Mesenchymal stem cell (in vitro differentiated cells and primary cell): ENCODE results near the gene NDFIP1.
A peak's percentile ranks its signal among the peaks of the same experiment; 100 is the strongest.

ENCODE experiments used
- DNase-seq: peaks from one replicate; pipeline ENCODE4 v3.0.0-alpha.2; 2013
- H2AFZ ChIP-seq: one replicate; pipeline ENCODE4 v1.6.1; 2013; ENCODE audit warnings: low read depth, mild to moderate bottlenecking, control low read depth, inconsistent platforms, low read length, moderate library complexity
- H2AK5ac ChIP-seq: 2 replicates; pipeline ENCODE4 v1.6.1; 2013; ENCODE audit warnings: low read length, moderate library complexity, mild to moderate bottlenecking, inconsistent platforms; ENCODE audit not compliant: severe bottlenecking
- H2BK120ac ChIP-seq: one replicate; pipeline ENCODE4 v1.6.1; 2013; ENCODE audit warnings: low read depth, mild to moderate bottlenecking, inconsistent platforms, low read length, moderate library complexity
- H2BK12ac ChIP-seq, 2 experiments: one replicate each; pipeline ENCODE4 v1.6.1; 2013; ENCODE audit warnings: inconsistent platforms in 2 of 2, low read length in 2 of 2, mild to moderate bottlenecking in 2 of 2, moderate library complexity in 2 of 2, control low read depth in 1 of 2
- H2BK15ac ChIP-seq: one replicate; pipeline ENCODE4 v1.6.1; 2013; ENCODE audit warnings: mild to moderate bottlenecking, low read depth, inconsistent platforms; ENCODE audit not compliant: poor library complexity, severe bottlenecking
- H2BK5ac ChIP-seq: 2 replicates; pipeline ENCODE4 v1.6.1; 2013; ENCODE audit warnings: low read depth, mild to moderate bottlenecking, low read length, control low read depth, inconsistent platforms; ENCODE audit not compliant: poor library complexity, severe bottlenecking
- H3K14ac ChIP-seq, 2 experiments: one replicate each; pipeline ENCODE4 v1.6.1; 2013; ENCODE audit warnings: inconsistent platforms in 2 of 2, low read length in 2 of 2, control low read depth in 1 of 2, mild to moderate bottlenecking in 1 of 2, moderate library complexity in 1 of 2
- H3K18ac ChIP-seq, 2 experiments: one replicate each; pipeline ENCODE4 v1.6.1; 2013; ENCODE audit warnings: inconsistent platforms in 2 of 2, low read length in 2 of 2, control low read depth in 1 of 2, low read depth in 1 of 2, mild to moderate bottlenecking in 1 of 2
- H3K23ac ChIP-seq, 2 experiments: one replicate each; pipeline ENCODE4 v1.6.1; 2013; ENCODE audit warnings: inconsistent platforms in 2 of 2, low read length in 2 of 2, mild to moderate bottlenecking in 2 of 2, moderate library complexity in 2 of 2, control low read depth in 1 of 2
- H3K27ac ChIP-seq: 2 replicates; pipeline ENCODE4 v1.5.1; 2013; ENCODE audit warnings: mild to moderate bottlenecking, moderate library complexity, low read length, control low read depth, inconsistent platforms; ENCODE audit not compliant: poor library complexity, severe bottlenecking
- H3K27me3 ChIP-seq, 2 experiments: 2 replicates each; pipeline versions ENCODE4 v1.6.1 to v1.7.0; 2013; ENCODE audit warnings: low read length in 2 of 2, mild to moderate bottlenecking in 2 of 2, moderate library complexity in 2 of 2, control low read depth in 1 of 2, inconsistent platforms in 1 of 2; ENCODE audit not compliant: control insufficient read depth in 1 of 2, insufficient read depth in 1 of 2
- H3K36me3 ChIP-seq, 2 experiments: 2 replicates each; pipeline versions ENCODE4 v1.6.1 to v1.7.0; 2013; ENCODE audit warnings: low read length in 2 of 2, control low read depth in 1 of 2, inconsistent platforms in 1 of 2, low read depth in 1 of 2, mild to moderate bottlenecking in 1 of 2; ENCODE audit not compliant: insufficient read depth in 2 of 2, control insufficient read depth in 1 of 2
- H3K4ac ChIP-seq, 2 experiments: one replicate each; pipeline ENCODE4 v1.6.1; 2013; ENCODE audit warnings: inconsistent platforms in 2 of 2, low read length in 2 of 2, mild to moderate bottlenecking in 2 of 2, moderate library complexity in 2 of 2, control low read depth in 1 of 2, low read depth in 1 of 2
- H3K4me1 ChIP-seq: 2 replicates; pipeline ENCODE4 v1.6.1; 2013; ENCODE audit warnings: low read depth, low read length, control low read depth; ENCODE audit not compliant: control insufficient read depth, insufficient read depth
- H3K4me2 ChIP-seq: 2 replicates; pipeline ENCODE4 v1.6.1; 2013; ENCODE audit warnings: low read length, mild to moderate bottlenecking, inconsistent platforms; ENCODE audit not compliant: poor library complexity, severe bottlenecking
- H3K4me3 ChIP-seq, 2 experiments: 2 replicates each; pipeline versions ENCODE4 v1.5.1 to v1.7.0; 2013; ENCODE audit warnings: low read length in 2 of 2, mild to moderate bottlenecking in 2 of 2, control low read depth in 1 of 2, low read depth in 1 of 2; ENCODE audit not compliant: insufficient read depth in 1 of 2
- H3K79me1 ChIP-seq: replicated peaks from 2 replicates; pipeline ENCODE4 v1.6.1; 2013; ENCODE audit warnings: mild to moderate bottlenecking, control low read depth, low read length, inconsistent platforms; ENCODE audit not compliant: poor library complexity, severe bottlenecking
- H3K9ac ChIP-seq: 2 replicates; pipeline ENCODE4 v1.7.0; 2013; ENCODE audit warnings: mild to moderate bottlenecking, low read length, moderate library complexity
- H3K9me3 ChIP-seq: 2 replicates; pipeline ENCODE4 v1.7.0; 2013; ENCODE audit warnings: mild to moderate bottlenecking, low read length; ENCODE audit not compliant: control insufficient read depth
- H4K8ac ChIP-seq: one replicate; pipeline ENCODE4 v1.6.1; 2013; ENCODE audit warnings: inconsistent platforms, mild to moderate bottlenecking, low read length, moderate library complexity
- H4K91ac ChIP-seq: one replicate; pipeline ENCODE4 v1.6.1; 2013; ENCODE audit warnings: mild to moderate bottlenecking, low read length, inconsistent platforms
- WGBS: methylation state at CpG from one replicate; pipeline ENCODE4 v1.1.7; 2013; ENCODE audit warnings: mixed read lengths; 5-methylcytosine and 5-hydroxymethylcytosine counted together

The NDFIP1 gene

GRCh38 chr5:142178651-142179050 is 70.1 kb downstream of the NDFIP1 start:
- no peak for DNase-seq
- no peaks in the 10 kb centered on the region for H3K4me1 ChIP-seq
- H2AFZ ChIP-seq = no peak overlapping the region
- H2BK120ac ChIP-seq = no peak overlapping the region
- H2BK15ac ChIP-seq = no peak overlapping the region
- no peaks in the 10 kb centered on the region for H3K36me3 ChIP-seq
- no peak overlapping the region for H3K4me2 ChIP-seq
- no peak overlapping the region for H2AK5ac ChIP-seq
- H3K9ac ChIP-seq = no peak overlapping the region
- H4K91ac ChIP-seq = no peak overlapping the region
- 96% methylated on average over 7 of the region's 7 CpGs for WGBS
- H3K27me3 ChIP-seq = peaks cover 0 to 24% of the 10 kb centered on the region in 2 experiments
- H3K27ac ChIP-seq = no peak overlapping the region
- H3K23ac ChIP-seq = no peak overlapping the region
- H3K9me3 ChIP-seq = no peaks in the 10 kb centered on the region
- H2BK12ac ChIP-seq = no peak overlapping the region
- H3K18ac ChIP-seq = no peak overlapping the region
- H3K79me1 ChIP-seq = no peaks in the 10 kb centered on the region
- H3K4me3 ChIP-seq = no peak overlapping the region
- H3K4ac ChIP-seq = no peak overlapping the region
- no peak overlapping the region for H3K14ac ChIP-seq
- H4K8ac ChIP-seq = no peak overlapping the region
- no peak overlapping the region for H2BK5ac ChIP-seq

- Histone ChIP-seq H3K4ac (no peak overlapping the region), H2AFZ (no peak overlapping the region), H3K9me3 (no peaks in the 10 kb centered on the region), H2BK15ac (peak overlapping the region; percentile 0), H3K9ac (no peak overlapping the region), H3K14ac (no peak overlapping the region), H2BK5ac (no peak overlapping the region), H2BK12ac (no peak overlapping the region), H3K79me1 (no peaks in the 10 kb centered on the region), H3K27ac (no peak overlapping the region), H3K4me1 (no peaks in the 10 kb centered on the region), H3K4me2 (no peak overlapping the region), H2BK120ac (no peak overlapping the region), H3K23ac (no peak overlapping the region), H4K91ac (no peak overlapping the region), H2AK5ac (no peak overlapping the region), H3K27me3 (peaks cover 0 to 24% of the 10 kb centered on the region in 2 experiments), H4K8ac (no peak overlapping the region), H3K4me3 (no peak overlapping the region), H3K36me3 (no peaks in the 10 kb centered on the region), H3K18ac (no peak overlapping the region)
- no peak for DNase-seq
- 91% methylated on average over 5 of the region's 6 CpGs for WGBS
Measured at GRCh38 chr5:142179776-142180387, 71.3 kb downstream of the NDFIP1 start.

- Histone ChIP-seq H2BK120ac (no peak overlapping the region), H3K27ac (no peak overlapping the region), H2BK15ac (peak overlapping the region; percentile 4), H3K4me1 (no peaks in the 10 kb centered on the region), H3K4me2 (no peak overlapping the region), H3K14ac (no peak overlapping the region), H3K27me3 (peaks cover 0 to 18% of the 10 kb centered on the region in 2 experiments), H3K9me3 (no peaks in the 10 kb centered on the region), H3K9ac (no peak overlapping the region), H4K91ac (no peak overlapping the region), H3K36me3 (no peaks in the 10 kb centered on the region), H3K18ac (no peak overlapping the region), H3K23ac (no peak overlapping the region), H3K79me1 (no peaks in the 10 kb centered on the region), H2BK5ac (no peak overlapping the region), H2AFZ (no peak overlapping the region), H2BK12ac (no peak overlapping the region), H3K4me3 (no peak overlapping the region), H3K4ac (no peak overlapping the region), H2AK5ac (no peak overlapping the region), H4K8ac (no peak overlapping the region)
- WGBS = 94% methylated on average over 6 of the region's 6 CpGs
- DNase-seq = no peak
Measured at GRCh38 chr5:142181096-142181495, 72.5 kb downstream of the NDFIP1 start.

- no peak overlapping the region for H3K4me3 ChIP-seq
- no peak overlapping the region for H3K14ac ChIP-seq
- no peaks in the 10 kb centered on the region for H3K36me3 ChIP-seq
- H4K91ac ChIP-seq = no peak overlapping the region
- H3K23ac ChIP-seq = no peak overlapping the region
- 76% methylated on average over 7 of the region's 7 CpGs for WGBS
- H3K79me1 ChIP-seq = no peaks in the 10 kb centered on the region
- no peak overlapping the region for H3K18ac ChIP-seq
- no peak overlapping the region for H3K27ac ChIP-seq
- no peak overlapping the region for H2AK5ac ChIP-seq
- DNase-seq = no peak
- H2BK5ac ChIP-seq = no peak overlapping the region
- peaks cover 0 to 18% of the 10 kb centered on the region in 2 experiments for H3K27me3 ChIP-seq
- no peak overlapping the region for H2BK15ac ChIP-seq
- no peak overlapping the region for H3K9ac ChIP-seq
- H3K9me3 ChIP-seq = no peaks in the 10 kb centered on the region
- no peak overlapping the region for H3K4me2 ChIP-seq
- H4K8ac ChIP-seq = no peak overlapping the region
- no peak overlapping the region for H2BK12ac ChIP-seq
- H3K4me1 ChIP-seq = no peaks in the 10 kb centered on the region
- H2BK120ac ChIP-seq = no peak overlapping the region
- no peak overlapping the region for H3K4ac ChIP-seq
- H2AFZ ChIP-seq = no peak overlapping the region
Measured at GRCh38 chr5:142181547-142182163, 73.1 kb downstream of the NDFIP1 start.
